SU-DHL-6 (cell line): ENCODE measurements around the gene ZWILCH.

Experiments used
- CTCF ChIP-seq: fragments of 200-600 bp; sonication (generic); IDR thresholded peaks from one replicate; pipeline ENCODE4 v1.5.1; 2017; ENCODE audit warnings: antibody characterized with exemption, mild to moderate bottlenecking, low read length, moderate library complexity; ENCODE audit not compliant: insufficient read depth, poor library complexity, severe bottlenecking
- EZH2phosphoT487 ChIP-seq: fragments of 200-600 bp; sonication (generic), shearing (Covaris generic); conservative IDR thresholded peaks from 2 replicates; pipeline ENCODE4 v1.6.1; 2018; ENCODE audit warnings: mild to moderate bottlenecking, antibody characterized with exemption, low read length, moderate library complexity, mixed read lengths

GRCh38 chr15:66483131-66483566 lies 22.0 kb upstream of the ZWILCH start:
- no peak for TF ChIP-seq CTCF
- TF ChIP-seq EZH2phosphoT487, result no peak
